ENCODE data around the gene AKR1A1. TPM values are rescaled to one million over a fixed set of nuclear protein-coding genes. Genes with fewer than 3 reads are reported as not detected.
A peak's percentile ranks its signal among the peaks of the same experiment; 100 is the strongest.

The AKR1A1 gene
- total RNA-seq, 1 donor from 2014 or later, result 177 TPM

GRCh38 chr1:45554198-45554597 is 3.6 kb downstream of the AKR1A1 start:
- no peak overlapping the region for H3K27ac Mint-ChIP-seq
- H3K27me3 Mint-ChIP-seq (ENCODE audit: low read depth), result no peaks in the 10 kb centered on the region
- peaks cover 6% of the 10 kb centered on the region for H3K36me3 Mint-ChIP-seq
- H3K9me3 Mint-ChIP-seq, result no peaks in the 10 kb centered on the region
- no peak for DNase-seq (ENCODE audit: low spot score in 2 of 2, unreplicated experiment in 2 of 2)
- no peak for TF ChIP-seq CTCF (IDR thresholded peaks at IDR 0.05; ENCODE audit: unreplicated experiment)
- peaks cover 21% of the 10 kb centered on the region for H3K4me1 Mint-ChIP-seq
- H3K4me3 Mint-ChIP-seq, result no peak overlapping the region

- Mint-ChIP-seq H3K9me3 (no peaks in the 10 kb centered on the region), H3K27ac (peak overlapping the region; percentile 48), H3K4me3 (no peak overlapping the region), H3K36me3 (peaks cover 19% of the 10 kb centered on the region), H3K4me1 (peaks cover 2% of the 10 kb centered on the region), H3K27me3 (ENCODE audit: low read depth) (no peaks in the 10 kb centered on the region)
- DNase-seq (ENCODE audit: low spot score in 2 of 2, unreplicated experiment in 2 of 2), result no peak
- no peak for TF ChIP-seq CTCF (IDR thresholded peaks at IDR 0.05; ENCODE audit: unreplicated experiment)
Measured at GRCh38 chr1:45557422-45557944, 6.9 kb downstream of the AKR1A1 start.

- no peak overlapping the region for H3K27ac Mint-ChIP-seq
- H3K4me1 Mint-ChIP-seq, result no peaks in the 10 kb centered on the region
- no peak for TF ChIP-seq CTCF (IDR thresholded peaks at IDR 0.05; ENCODE audit: unreplicated experiment)
- no peaks in the 10 kb centered on the region for H3K9me3 Mint-ChIP-seq
- no peak overlapping the region for H3K4me3 Mint-ChIP-seq
- DNase-seq (ENCODE audit: low spot score in 2 of 2, unreplicated experiment in 2 of 2), result no peak
- peaks cover 40% of the 10 kb centered on the region for H3K36me3 Mint-ChIP-seq
- H3K27me3 Mint-ChIP-seq (ENCODE audit: low read depth), result no peaks in the 10 kb centered on the region
Measured at GRCh38 chr1:45563843-45564242, 13.2 kb downstream of the AKR1A1 start.

GRCh38 chr1:45566722-45567121 is 16.1 kb downstream of the AKR1A1 start:
- no peaks in the 10 kb centered on the region for H3K9me3 Mint-ChIP-seq
- no peak overlapping the region for H3K4me3 Mint-ChIP-seq
- DNase-seq (ENCODE audit: low spot score in 2 of 2, unreplicated experiment in 2 of 2), result no peak
- H3K27ac Mint-ChIP-seq, result no peak overlapping the region
- H3K4me1 Mint-ChIP-seq, result no peaks in the 10 kb centered on the region
- no peak for TF ChIP-seq CTCF (IDR thresholded peaks at IDR 0.05; ENCODE audit: unreplicated experiment)
- peaks cover 32% of the 10 kb centered on the region for H3K36me3 Mint-ChIP-seq
- H3K27me3 Mint-ChIP-seq (ENCODE audit: low read depth), result no peaks in the 10 kb centered on the region

- no peak overlapping the region for H3K27ac Mint-ChIP-seq
- no peak for TF ChIP-seq CTCF (IDR thresholded peaks at IDR 0.05; ENCODE audit: unreplicated experiment)
- no peak for DNase-seq (ENCODE audit: low spot score in 2 of 2, unreplicated experiment in 2 of 2)
- no peaks in the 10 kb centered on the region for H3K27me3 Mint-ChIP-seq (ENCODE audit: low read depth)
- no peaks in the 10 kb centered on the region for H3K4me1 Mint-ChIP-seq
- H3K36me3 Mint-ChIP-seq, result peaks cover 28% of the 10 kb centered on the region
- H3K9me3 Mint-ChIP-seq, result no peaks in the 10 kb centered on the region
- no peak overlapping the region for H3K4me3 Mint-ChIP-seq
Measured at GRCh38 chr1:45567911-45568310, 17.3 kb downstream of the AKR1A1 start.

- TF ChIP-seq CTCF (IDR thresholded peaks at IDR 0.05; ENCODE audit: unreplicated experiment), result no peak
- Mint-ChIP-seq H3K36me3 (peaks cover 28% of the 10 kb centered on the region), H3K4me3 (no peak overlapping the region), H3K9me3 (no peaks in the 10 kb centered on the region), H3K4me1 (no peaks in the 10 kb centered on the region), H3K27ac (no peak overlapping the region), H3K27me3 (ENCODE audit: low read depth) (no peaks in the 10 kb centered on the region)
- DNase-seq (ENCODE audit: low spot score in 2 of 2, unreplicated experiment in 2 of 2), result no peak
Measured at GRCh38 chr1:45568421-45568820, 17.8 kb downstream of the AKR1A1 start.
